ENCODE data around the gene WWOX. TPM values are rescaled to one million over a fixed set of nuclear protein-coding genes. Genes with fewer than 3 reads are reported as not detected.

The WWOX gene
- total RNA-seq, 1 experiment from 2014 or later = 15.6 TPM

DNA sequence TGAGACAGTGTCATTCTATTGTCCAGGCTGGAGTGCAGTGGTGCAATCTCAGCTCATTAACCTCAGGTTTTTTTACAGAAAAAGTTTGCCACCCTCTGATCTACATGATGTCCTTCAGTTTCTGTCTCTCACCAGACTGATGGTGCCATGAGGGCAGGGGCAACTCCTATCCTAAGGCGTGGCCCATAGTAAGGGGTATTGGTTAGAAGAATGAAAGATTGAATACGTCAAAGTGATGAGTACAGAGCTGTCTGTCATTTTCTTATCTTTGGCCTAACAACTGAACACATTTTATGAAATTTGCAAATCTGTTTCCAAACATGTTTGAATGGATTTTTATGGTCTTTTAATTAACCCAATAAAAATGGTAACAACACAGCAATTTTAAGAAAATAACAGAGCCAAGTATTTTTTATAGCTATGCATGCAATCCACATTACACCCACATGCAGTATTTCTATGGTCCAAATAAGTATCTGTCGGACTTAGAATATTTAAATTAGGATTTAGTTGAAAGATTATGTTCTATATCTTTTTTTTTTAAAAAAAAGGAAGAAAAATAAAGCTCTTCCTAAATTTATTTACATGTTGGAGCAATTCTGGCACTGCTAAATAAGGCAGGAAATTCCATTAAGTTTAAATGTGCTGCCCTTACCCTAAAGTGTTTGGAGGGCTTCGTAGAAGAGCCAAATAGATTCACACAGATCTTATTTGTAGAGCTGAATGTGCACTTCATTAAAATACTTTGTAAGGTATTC is 192.8 kb downstream of the WWOX start:
- no peaks in the 10 kb centered on the region for H3K27me3 Mint-ChIP-seq (ENCODE audit: low read depth)
- no peak overlapping the region for H3K27ac Mint-ChIP-seq
- no peak overlapping the region for H3K27ac ChIP-seq (ENCODE audit: insufficient read length, low read depth, low read length)
- no peaks in the 10 kb centered on the region for H4K20me1 ChIP-seq (ENCODE audit: control insufficient read depth, insufficient read depth, insufficient read length)
- no peak overlapping the region for H3K14ac ChIP-seq (ENCODE audit: insufficient read depth, low read length)
- H2BK20ac ChIP-seq (ENCODE audit: low read depth, low read length, poor library complexity, severe bottlenecking) = no peak overlapping the region
- H3K23me2 ChIP-seq (ENCODE audit: insufficient read length, low read depth, low read length, poor library complexity, severe bottlenecking) = no peaks in the 10 kb centered on the region
- H3K4me3 Mint-ChIP-seq = no peak overlapping the region
- WGBS (ENCODE audit: extremely low coverage, insufficient read length, low lambda C conversion rate) = no CpG with 5 or more reads among the region's 4 CpGs
- no peaks in the 10 kb centered on the region for H3K79me1 ChIP-seq (ENCODE audit: insufficient read depth, low read depth, low read length, poor library complexity, severe bottlenecking)
- H3K56ac ChIP-seq (ENCODE audit: insufficient read length, low read depth, low read length) = no peak overlapping the region
- H2BK15ac ChIP-seq (ENCODE audit: low read depth, low read length) = no peak overlapping the region
- H3K79me2 ChIP-seq (ENCODE audit: insufficient read depth, low read length) = no peaks in the 10 kb centered on the region
- no peak overlapping the region for H3K4ac ChIP-seq (ENCODE audit: low read depth, low read length)
- no peak overlapping the region for H3T11ph ChIP-seq (ENCODE audit: low read length)
- no peaks in the 10 kb centered on the region for H3K36me3 Mint-ChIP-seq (ENCODE audit: insufficient read depth in 1 of 3, low read depth in 3 of 3)
- H2BK120ac ChIP-seq (ENCODE audit: low read depth, low read length, poor library complexity, severe bottlenecking) = no peak overlapping the region
- no peak overlapping the region for H4K91ac ChIP-seq (ENCODE audit: insufficient read length, low read depth, low read length)
- no peak overlapping the region for H2AFZ ChIP-seq (ENCODE audit: low read length)
- H3K4me1 ChIP-seq (ENCODE audit: insufficient read depth, low read length) = no peaks in the 10 kb centered on the region
- no peak overlapping the region for H3K23ac ChIP-seq (ENCODE audit: insufficient read length, low read depth, low read length)
- no peak overlapping the region for H4K5ac ChIP-seq (ENCODE audit: insufficient read length, low read depth, low read length)
- H3K9me3 ChIP-seq (ENCODE audit: control insufficient read depth, low read depth, low read length) = no peaks in the 10 kb centered on the region
- TF ChIP-seq CTCF (conservative IDR thresholded peaks at IDR 0.05) = no peak
- no peak overlapping the region for H2BK5ac ChIP-seq (ENCODE audit: insufficient read length, low read length)
- H3K9me3 Mint-ChIP-seq = no peaks in the 10 kb centered on the region; a peak in 1 of 5 replicates
- H3K27me3 ChIP-seq (ENCODE audit: insufficient read depth, low read length) = no peaks in the 10 kb centered on the region
- H3K9ac ChIP-seq (ENCODE audit: extremely low read depth, insufficient read length, low read length) = no peak overlapping the region
- H2BK12ac ChIP-seq (ENCODE audit: insufficient read length, low read depth, low read length) = no peak overlapping the region
- no peak overlapping the region for H3K18ac ChIP-seq (ENCODE audit: insufficient read length, low read depth, low read length)
- H3K4me1 Mint-ChIP-seq = peaks cover 26 to 48% of the 10 kb centered on the region in 2 experiments
- H3K4me2 ChIP-seq (ENCODE audit: insufficient read depth, insufficient read length, low read length) = no peak overlapping the region
- DNase-seq = no peak
- no peak overlapping the region for H2AK5ac ChIP-seq (ENCODE audit: insufficient read length, low read length)
- H4K8ac ChIP-seq (replicated peaks; ENCODE audit: insufficient read length, low read depth, low read length) = no peak overlapping the region
